ENCODE data around the gene MOB3C. TPM values are rescaled to one million over a fixed set of nuclear protein-coding genes. Genes with fewer than 3 reads are reported as not detected.

MOB3C gene
- total RNA-seq, 1 donor from 2014 or later: 1.1 TPM

DNA sequence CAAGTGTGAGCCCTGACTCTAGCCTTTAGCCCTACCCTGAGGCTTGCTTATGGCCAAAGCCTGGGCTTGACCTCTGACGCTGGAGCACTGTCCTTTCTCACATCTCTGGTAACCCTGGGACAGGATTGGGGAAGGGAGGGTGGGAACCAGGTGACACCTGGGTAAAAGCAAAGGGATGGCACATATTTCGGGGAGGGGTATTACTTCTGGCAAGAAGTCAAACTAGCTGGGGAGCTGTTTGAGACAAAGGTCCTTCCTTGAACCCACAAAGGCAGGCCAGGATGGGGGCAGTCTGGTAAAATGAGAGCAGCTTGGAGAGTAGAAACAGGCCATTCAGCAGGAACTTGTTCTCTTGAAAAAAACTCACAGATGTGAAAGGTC is 2.0 kb downstream of the MOB3C start:
- no peaks in the 10 kb centered on the region for H3K79me2 ChIP-seq (ENCODE audit: low read depth)
- H4K20me1 ChIP-seq (ENCODE audit: low read depth): no peaks in the 10 kb centered on the region
- H3K9ac ChIP-seq: no peak overlapping the region
- no peak for DNase-seq (ENCODE audit: low spot score)
- H3K27me3 ChIP-seq: peaks cover 30% of the 10 kb centered on the region
- no peak overlapping the region for H3K4me3 ChIP-seq
- peaks cover 28% of the 10 kb centered on the region for H3K4me1 ChIP-seq
- Mint-ChIP-seq H3K4me1 (peaks cover 23% of the 10 kb centered on the region), H3K27ac (no peak overlapping the region), H3K27me3 (ENCODE audit: insufficient read depth, low read depth) (peaks cover 5% of the 10 kb centered on the region), H3K9me3 (no peaks in the 10 kb centered on the region), H3K4me3 (peak overlapping the region; percentile 82), H3K36me3 (peaks cover 2% of the 10 kb centered on the region)
- peaks cover 30% of the 10 kb centered on the region for H3F3A ChIP-seq (ENCODE audit: low read depth)
- H3K4me2 ChIP-seq: peak overlapping the region; percentile 71
- TF ChIP-seq EZH2phosphoT487 (IDR thresholded peaks at IDR 0.05) (no peak), EZH2 (IDR thresholded peaks at IDR 0.05) (no peak), CTCF (IDR thresholded peaks at IDR 0.05) (no peak)
- no peak overlapping the region for H3K27ac ChIP-seq
- no peaks in the 10 kb centered on the region for H3K36me3 ChIP-seq
- H2AFZ ChIP-seq (replicated peaks): no peak overlapping the region
- no peaks in the 10 kb centered on the region for H3K9me3 ChIP-seq (ENCODE audit: low read depth)

- Mint-ChIP-seq H3K4me3 (peak overlapping the region; percentile 63), H3K27me3 (ENCODE audit: insufficient read depth, low read depth) (peaks cover 5% of the 10 kb centered on the region), H3K9me3 (no peaks in the 10 kb centered on the region), H3K27ac (peak overlapping the region; percentile 92), H3K4me1 (peaks cover 23% of the 10 kb centered on the region), H3K36me3 (peaks cover 2% of the 10 kb centered on the region)
- Histone ChIP-seq H3K4me2 (peak overlapping the region; percentile 71), H3K4me1 (peaks cover 28% of the 10 kb centered on the region), H3K27ac (peak overlapping the region; percentile 17), H3K4me3 (peak overlapping the region; percentile 17), H3F3A (ENCODE audit: low read depth) (peaks cover 30% of the 10 kb centered on the region), H3K9ac (no peak overlapping the region), H3K36me3 (no peaks in the 10 kb centered on the region), H2AFZ (replicated peaks) (peak overlapping the region; percentile 37), H4K20me1 (ENCODE audit: low read depth) (no peaks in the 10 kb centered on the region), H3K27me3 (peaks cover 23% of the 10 kb centered on the region), H3K79me2 (ENCODE audit: low read depth) (no peaks in the 10 kb centered on the region), H3K9me3 (ENCODE audit: low read depth) (no peaks in the 10 kb centered on the region)
- DNase-seq (ENCODE audit: low spot score): peak; percentile 83
- no peak for TF ChIP-seq EZH2 (IDR thresholded peaks at IDR 0.05)
- TF ChIP-seq CTCF (IDR thresholded peaks at IDR 0.05): no peak
- TF ChIP-seq EZH2phosphoT487 (IDR thresholded peaks at IDR 0.05): no peak
These were observed 2.7 kb downstream of the MOB3C start for GRCh38 chr1:46613661-46614603.

GRCh38 chr1:46612937-46613660 is 3.5 kb downstream of the MOB3C start:
- peaks cover 28% of the 10 kb centered on the region for H3K4me1 ChIP-seq
- Mint-ChIP-seq H3K9me3 (no peaks in the 10 kb centered on the region), H3K4me3 (peak overlapping the region; percentile 63)

More at GRCh38 chr1:46612937-46613660, 3.5 kb downstream of the MOB3C start:
- H3K27me3 ChIP-seq: peaks cover 15% of the 10 kb centered on the region
- Mint-ChIP-seq H3K27ac (peak overlapping the region; percentile 92), H3K36me3 (peaks cover 2% of the 10 kb centered on the region), H3K27me3 (ENCODE audit: insufficient read depth, low read depth) (peaks cover 11% of the 10 kb centered on the region), H3K4me1 (peaks cover 23% of the 10 kb centered on the region)
- peak overlapping the region; percentile 17 for H3K27ac ChIP-seq
- H4K20me1 ChIP-seq (ENCODE audit: low read depth): no peaks in the 10 kb centered on the region
- H3K9me3 ChIP-seq (ENCODE audit: low read depth): no peaks in the 10 kb centered on the region
- H2AFZ ChIP-seq (replicated peaks): peak overlapping the region; percentile 37
- peak overlapping the region; percentile 17 for H3K4me3 ChIP-seq
- H3K36me3 ChIP-seq: no peaks in the 10 kb centered on the region
- no peak overlapping the region for H3K9ac ChIP-seq
- peak overlapping the region; percentile 71 for H3K4me2 ChIP-seq
- TF ChIP-seq EZH2 (IDR thresholded peaks at IDR 0.05) (no peak), EZH2phosphoT487 (IDR thresholded peaks at IDR 0.05) (no peak), CTCF (IDR thresholded peaks at IDR 0.05) (no peak)
- H3F3A ChIP-seq (ENCODE audit: low read depth): peaks cover 30% of the 10 kb centered on the region
- H3K79me2 ChIP-seq (ENCODE audit: low read depth): no peaks in the 10 kb centered on the region
- DNase-seq (ENCODE audit: low spot score): peak; percentile 77

All from neural progenitor cell (in vitro differentiated cells).